Measurements from ENCODE around the gene CROCC2.

CROCC2 gene

DNA sequence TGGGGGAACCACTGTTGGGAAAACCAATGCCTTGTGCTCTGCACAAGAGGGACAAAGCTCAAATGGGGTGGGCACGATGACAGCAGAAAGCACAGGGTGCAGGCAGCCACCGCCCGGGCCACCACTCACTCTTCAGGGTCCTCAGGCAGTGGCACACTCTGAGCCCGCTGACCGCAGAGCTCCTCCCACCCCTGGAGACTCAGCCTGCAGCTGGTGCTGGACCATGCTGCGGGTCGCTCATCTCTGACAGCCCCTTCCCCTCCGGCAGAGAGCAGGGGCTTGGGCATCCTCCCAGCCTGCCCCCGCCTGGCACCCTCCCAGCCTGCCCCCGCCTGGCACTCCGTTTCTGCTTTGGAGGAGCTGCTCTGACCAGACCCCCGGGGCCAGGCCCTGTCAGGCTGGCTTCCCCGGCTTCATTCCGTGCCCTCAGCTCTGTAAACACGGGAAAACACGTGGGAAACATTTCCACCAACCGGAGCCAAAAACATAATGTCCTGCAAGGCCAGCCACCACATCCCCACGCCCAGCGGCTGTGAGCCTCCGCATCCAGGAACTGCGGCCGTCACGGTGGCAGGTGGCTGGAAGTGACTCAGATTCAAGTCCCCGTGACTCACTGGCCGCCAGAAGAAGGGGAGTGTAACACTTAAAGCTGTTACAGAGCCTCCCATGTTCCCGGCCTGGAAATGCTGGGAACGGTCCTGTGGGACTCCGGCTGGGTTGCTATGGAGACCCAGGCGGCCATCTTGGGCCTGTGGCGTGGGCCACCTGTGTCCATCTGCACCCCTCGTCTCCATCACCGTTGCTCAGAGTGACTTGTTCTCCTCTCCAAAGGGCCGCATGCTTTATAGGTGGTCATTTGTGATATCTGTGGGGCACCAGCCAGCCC, 85.5 kb downstream of the CROCC2 start:
- DNase-seq: peak in 1 of 2 experiments; percentile 16

DNA sequence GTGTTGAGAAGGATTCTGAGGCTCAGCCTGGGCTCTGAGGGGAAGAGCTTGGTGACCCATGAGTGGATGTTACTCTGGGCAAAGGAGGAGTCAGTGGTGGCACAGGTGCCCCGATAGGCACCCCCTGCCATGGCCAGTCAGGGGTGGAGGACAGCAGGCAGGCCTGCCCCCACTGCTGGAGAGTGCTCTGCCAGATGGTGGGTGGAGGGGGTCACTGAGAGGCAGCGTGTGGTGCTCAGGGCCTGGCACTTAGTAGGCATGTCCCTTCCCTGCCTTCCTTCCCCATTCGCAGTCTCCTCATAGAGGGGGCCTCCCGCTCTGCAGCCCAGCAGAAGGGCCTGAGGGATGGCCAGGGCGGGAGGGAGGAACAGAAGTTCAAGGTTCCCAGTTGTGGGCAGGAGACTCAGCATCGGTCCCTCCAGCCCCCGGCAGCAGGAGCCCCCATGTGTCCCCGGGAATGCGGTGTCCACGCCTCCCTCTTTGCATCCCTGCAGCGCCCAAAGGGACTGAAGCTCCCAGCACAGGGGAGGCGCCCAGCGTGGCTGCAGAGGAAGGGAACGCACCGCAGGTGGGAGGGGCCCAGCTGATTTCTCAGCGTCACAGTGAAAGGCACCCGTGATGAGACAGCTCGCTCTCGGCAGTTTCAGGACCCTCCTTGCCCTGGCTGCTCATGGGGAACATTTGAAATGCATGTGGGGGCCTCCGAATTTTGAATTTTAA, 86.6 kb downstream of the CROCC2 start:
- DNase-seq: no peak

DNA sequence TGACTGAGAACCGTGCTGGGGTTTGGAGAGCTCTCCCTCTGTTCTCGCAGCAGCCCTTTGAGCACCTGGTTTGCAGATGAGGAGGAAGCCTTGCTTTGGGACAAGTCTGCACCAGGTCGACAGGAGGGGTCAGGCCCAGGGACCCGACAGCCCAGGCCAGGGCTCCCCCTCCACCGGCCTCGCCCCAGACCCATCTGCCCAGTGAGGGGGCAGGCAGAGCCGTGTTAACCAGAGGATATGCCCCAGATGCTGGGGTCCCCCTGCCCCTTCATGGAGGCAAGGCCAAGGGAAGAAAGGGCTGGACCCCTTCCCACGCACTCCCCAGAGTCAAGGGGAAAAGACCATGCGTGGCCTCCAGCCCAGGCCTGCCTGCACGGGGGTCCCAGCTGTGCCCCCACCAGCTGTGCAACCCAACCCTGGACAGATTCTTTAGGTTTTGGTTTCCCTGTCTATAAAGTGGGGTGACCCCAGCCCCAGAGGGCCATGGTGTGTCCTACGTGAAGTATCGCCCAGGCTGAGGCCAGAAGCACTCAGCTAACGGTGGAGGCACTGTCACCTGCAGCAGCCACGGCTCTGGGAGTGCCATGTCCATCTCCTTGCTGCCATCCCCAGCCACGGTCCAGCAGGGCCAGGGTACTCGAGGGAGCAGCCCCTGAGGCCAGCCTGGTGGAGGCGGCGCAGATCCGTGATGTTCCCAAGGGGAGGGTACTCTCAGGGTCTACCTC, 87.5 kb downstream of the CROCC2 start:
- no peak for DNase-seq

DNA sequence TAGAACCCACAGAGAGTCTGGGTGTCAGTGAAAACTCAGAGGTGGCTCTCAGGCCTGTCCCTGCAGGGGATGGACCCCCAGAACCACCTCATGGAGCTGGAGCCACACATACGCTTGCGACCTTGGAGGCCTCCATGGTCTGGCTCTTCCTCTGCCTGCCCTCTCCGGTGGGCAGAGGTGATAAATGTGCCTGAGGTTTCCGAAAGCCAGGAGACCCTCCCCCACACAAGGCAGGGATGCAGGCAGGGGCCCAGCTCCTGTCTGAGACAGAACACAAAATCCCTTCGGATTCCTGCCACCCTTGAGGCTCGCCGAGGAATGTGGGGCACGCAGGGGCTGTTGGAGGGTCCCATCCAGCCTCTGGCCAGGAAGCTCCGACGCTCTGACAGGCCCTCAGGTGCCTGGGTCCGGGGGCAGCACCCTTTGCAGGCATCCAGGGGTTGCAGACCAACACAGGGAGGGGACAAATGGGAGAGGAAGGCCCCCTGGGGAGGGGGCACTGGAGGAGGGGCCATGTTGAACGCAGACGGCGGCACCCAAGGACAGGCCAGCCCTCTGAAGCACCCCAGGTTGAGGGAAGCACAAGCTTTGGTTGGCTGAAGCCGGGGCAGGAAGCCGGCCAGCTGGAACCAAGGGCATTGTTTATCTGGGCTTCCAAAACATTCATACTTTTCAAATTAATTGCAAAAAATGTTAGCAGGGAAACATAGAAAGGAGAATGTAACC, 88.2 kb downstream of the CROCC2 start:
- DNase-seq: no peak

DNA sequence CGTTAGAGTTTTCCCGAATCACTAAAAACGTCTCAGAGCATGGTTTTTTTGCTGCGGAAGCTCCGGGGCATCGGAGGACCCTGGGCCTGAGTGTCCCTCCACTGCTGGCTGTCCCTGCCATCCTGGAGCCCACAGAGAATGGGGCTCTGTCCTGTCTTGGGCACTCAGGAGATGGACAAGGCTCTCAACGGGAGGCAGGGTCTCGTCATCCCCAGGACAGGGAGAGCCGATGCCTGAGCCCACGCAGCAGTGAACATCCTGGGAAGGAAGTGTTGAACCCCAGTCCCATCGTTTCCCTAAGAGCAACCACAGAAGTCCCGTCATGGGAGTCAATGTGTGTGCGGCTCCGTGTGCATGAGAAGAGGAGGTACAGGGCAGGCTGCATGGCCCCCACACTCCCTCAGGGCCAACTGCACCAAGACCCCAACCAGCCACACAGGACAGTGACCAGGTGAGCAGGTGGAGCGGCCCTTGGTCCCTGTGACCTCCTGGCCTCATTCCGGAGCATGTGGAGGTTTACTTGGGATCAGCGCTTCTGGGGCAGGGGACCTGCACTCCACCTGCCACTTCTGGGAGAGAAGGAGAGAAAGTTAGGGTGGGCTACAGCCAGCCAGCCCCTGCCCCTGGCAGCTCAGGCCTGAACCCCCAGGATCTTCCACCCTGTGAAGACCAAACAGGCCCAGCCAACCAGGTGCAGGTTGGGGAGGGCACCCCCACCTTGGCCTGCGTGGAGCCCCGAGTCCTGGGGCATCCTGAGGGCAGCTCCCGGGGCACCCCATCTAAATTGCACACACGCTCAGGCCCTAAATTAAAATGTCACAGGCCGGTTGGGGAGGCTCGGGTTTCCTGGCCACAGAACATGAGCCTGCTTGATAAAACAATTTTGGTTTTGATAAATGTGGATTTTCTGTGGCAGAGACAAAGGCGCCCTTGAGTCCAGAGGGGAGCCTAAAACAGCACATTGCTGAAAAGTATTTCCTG, 89.2 kb downstream of the CROCC2 start:
- DNase-seq: no peak

DNA sequence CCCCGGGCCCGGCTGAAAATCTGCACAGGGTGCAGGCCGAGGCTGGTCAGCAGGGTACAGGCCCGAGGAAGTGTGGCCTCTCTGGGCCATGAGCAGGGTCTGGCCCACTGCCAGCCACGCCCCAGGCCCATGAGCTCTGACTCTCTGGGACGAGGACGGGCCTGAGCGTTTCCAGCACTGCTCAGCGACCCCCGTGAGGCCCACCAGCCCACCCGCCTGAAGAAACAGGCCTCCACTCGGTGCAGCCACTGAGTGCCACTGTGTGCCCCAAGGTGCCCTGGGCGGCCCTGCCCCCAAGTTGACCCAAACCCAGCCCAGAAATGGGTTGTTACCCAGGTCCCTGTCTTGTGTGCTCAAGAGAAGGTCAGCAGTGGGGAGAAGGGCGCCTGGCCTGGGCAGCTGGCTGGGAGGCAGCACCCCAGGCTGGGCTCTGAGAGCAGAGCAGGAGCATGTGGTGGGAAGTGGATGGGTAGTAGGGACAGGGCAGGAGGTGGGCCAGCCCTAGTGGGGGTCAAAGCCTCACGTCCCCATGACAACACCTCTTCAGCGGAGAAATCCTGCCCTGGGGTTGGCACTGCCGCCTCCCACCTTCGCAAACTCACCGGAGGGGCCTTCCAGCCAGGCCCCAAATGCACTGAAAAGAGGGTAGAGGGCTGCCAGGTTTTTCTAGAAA, 90.2 kb downstream of the CROCC2 start:
- DNase-seq: no peak

DNA sequence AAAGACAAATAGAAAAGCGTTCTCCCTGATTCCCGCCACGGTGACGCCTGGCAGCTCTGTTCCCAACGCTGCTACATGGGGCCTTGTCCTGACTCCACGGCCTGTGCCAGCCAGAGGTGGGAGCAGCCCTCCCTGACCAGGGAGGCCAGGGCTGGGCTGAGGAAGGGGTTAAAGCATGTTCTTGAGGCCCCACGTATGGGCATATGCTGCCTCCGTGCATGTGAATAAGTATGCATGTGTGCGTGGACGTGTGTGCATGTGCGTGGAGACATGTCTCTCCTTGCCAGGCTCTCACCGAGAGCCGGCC, 90.7 kb downstream of the CROCC2 start:
- no peak for DNase-seq

DNA sequence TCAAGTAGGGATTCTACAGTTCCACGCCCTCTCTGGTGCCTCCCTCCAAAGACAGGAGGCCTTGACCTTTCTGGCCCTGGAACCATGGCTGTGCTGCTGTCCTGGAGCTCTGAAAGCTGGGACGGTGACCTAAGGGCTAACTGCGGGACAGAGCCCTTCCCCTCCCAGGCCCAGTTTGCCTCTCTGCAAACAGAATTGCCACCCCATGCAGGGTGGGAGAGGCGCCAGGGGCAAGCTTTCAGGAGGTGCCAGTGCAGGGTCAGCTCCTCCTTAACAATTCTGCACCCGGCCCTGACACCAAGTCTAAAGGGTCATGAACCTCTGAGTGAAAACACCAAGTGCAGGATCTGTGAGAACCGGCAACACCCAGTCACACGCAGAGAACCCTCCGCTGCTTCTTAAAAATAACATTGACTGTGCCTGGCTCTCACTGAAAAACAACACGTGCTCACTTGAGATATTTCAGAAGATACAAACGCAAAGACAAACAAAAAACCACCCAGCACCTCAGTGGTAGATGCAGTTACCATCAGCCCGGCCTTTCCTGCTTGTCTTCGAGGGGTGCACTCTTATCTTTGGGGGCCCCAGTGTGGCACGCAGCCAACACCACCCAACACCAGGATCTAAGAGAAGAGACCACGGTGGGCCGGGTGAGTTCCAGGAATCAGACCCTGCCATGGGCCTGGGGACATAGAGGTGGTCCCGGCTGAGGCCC, 91.2 kb downstream of the CROCC2 start:
- no peak for DNase-seq

DNA sequence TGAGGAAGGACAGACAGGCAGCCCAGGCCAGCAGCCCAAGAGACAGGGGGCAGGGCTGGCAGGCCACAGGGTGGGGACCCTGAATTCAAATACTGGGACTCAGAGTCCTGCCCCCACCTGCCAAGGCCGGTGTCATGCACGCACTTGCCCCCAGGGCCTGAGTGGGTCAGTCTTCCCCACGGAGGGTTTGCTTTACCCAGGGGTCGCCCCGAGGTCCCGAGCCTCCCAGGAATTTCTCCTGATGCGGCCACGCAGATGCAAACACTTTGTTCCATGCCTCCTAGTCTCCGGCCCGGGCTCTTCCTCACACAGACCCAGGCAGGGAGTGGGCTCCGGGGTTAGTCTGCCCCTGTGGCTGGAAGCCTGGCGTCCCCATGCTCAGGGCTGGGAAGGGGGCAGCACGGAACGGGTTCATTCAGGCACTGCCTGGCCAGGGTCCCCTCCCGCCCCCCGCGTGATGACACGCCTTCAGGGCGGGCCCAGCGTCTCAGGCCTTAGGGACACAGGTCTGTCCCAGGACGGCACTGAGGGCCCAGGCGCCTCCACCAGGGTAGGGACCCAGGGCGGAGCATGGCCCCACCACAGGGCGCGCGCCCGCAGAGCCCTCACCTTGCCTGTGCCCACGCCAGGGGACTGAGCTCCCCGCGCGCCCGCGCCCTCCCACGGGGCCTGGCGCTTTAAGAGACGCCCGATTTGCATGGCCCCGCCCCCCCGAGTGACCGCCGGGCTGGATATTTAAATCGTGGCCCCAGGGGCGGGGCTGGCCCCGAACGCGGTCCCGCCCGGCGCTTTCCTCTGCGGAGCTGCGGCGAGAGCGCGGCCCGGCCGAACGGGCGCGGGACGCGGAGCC, 91.9 kb downstream of the CROCC2 start, which contains the start of gene SNED1:
TSS of gene SNED1 (plus strand) at position 763 of the 850 bp plus-strand sequence. CDS start 220 bp downstream, outside the sequence.
- peak in 1 of 2 experiments; percentile 31 for DNase-seq

DNA sequence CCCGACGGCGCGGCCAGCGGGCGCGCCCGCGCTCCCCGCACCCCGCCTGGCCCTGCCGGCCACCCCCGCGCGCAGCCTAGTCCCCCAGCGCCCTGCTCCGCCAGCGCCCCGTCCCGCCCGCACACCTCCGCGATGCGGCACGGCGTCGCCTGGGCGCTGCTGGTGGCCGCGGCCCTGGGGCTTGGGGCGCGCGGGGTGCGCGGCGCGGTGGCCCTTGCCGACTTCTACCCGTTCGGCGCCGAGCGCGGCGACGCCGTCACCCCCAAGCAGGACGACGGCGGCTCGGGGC, 92.5 kb downstream of the CROCC2 start:
- DNase-seq: no peak

DNA sequence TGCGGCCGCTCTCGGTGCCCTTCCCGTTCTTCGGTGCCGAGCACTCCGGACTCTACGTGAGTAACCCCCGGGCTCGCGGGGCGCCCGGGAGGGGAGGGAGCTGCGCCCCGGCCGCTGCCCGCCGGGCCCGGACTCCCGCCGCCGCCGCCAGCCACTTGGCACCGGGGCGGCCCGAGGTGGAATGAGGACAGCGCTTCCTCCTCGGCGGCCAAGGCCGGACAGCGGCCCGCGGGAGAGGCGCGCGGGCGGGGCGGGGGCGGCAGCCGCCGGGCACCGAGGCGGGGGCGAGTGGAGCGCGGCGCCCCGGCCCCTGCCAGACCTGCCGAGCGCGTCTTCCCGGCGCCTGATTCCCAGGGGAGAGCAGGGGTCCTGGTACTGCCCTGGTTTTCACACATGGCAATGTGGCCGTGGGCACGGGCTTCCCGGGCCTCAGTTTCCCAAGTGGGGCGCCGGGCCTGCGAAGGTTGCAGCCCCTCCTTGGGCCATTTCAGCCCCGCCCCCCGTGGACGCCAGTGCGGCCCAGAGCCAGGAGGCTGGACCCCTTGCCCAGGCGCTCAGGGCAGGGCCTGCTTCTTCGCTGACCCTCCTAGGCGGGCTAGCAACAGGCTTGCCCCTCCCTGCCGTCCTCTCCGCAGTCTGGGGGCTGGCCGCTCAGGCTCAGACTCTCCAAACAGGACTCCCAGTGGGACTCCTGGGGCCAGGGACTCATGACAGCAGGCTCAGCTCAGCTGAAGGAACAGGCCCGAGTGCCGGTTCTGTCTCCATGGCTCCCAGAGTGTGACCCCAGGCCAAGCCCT, 93.1 kb downstream of the CROCC2 start:
- DNase-seq: no peak

DNA sequence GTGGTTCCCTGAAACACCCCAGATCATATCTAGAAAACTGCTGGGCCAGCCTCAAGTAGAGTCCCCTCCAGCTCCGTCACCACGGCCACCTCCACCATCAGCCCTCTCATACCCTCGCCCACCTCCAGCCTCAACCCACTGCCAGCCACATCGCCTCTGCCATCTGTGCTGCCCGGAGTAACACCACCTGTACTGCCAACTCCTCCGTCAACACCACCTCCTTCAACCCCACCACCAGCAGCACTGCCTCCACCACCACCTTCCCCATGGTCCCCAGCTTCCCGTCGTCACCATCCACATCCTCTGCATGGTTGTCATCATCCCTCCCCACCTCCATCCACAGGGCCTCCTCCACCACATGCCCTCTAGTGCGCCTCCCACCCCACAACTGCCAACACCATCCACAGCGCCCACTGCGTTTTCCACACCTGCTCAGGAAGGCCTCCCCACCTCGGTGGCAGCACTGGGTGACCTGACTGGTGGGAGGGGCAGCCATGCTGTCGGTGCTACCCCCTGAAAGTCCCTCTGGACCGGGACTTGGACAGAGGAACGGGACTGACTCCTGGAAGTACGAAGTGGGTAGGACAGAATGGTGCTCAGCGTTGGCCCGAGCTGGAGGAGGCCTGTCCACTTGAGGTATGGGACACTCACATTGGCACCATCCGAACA, 93.9 kb downstream of the CROCC2 start:
- no peak for DNase-seq

DNA sequence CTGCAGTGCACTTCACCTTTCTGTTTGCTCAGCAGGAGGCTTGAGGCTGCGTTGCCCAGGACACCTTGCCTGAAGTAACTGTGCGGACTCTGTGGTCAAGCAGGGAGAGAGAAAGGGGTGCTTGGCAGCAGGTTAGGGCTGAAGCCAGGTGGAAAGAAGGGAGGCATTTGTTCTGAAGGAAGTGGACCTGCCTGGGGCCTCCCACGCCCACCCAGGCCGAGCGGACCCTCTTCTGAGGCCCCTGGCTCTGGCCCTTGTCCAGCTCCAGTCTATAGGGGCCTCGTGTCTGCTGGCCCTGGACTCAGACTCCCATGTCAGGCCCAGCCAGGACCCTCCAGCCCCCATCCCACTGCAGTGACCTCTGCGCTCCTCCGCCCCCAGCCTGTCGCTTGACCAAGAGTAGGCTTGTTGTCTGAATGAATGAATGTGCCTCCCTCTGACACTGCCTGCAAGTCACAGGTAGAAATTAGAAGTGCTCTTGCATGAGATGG, 94.7 kb downstream of the CROCC2 start:
- no peak for DNase-seq

DNA sequence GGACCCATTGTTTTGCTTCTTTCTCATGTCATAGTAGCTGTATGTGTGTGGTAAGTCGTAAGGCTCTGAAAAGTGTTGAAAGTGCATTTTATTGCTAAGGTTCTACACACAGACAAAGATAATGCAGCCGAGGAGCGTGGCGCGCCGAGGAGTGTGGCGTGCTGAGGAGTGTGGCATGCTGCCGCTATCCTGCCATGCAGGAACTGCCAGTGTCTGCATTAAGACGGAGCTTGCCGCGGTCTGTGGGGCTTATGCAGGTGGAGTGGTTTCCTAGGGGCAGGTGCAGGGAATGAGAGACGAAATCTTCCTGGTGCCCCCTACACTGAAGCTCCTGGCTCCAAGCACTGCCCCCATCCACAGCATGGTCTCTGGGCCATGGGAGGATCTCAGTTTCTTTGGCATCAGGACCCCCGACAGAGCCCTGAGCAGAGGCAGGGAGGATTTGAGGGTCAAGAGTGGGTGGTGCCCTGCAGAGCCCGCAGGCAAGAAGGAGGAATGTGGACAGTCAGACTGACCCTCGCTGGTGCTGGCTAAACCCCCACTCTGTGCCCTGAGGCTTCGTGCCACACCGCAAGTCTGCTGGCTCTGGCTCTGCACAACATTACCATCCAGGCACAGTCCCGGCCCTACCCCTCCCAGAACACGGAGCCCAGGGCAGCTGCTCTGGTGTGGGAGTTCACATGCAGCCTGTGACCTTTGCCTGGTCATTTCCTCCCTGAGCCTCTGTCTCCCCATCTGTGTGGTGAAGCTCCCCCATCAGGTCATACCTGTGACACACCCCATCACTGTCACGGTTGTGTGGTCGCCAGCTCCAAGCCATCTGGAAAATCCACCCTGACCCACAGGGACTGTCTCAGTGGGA, 95.5 kb downstream of the CROCC2 start:
- DNase-seq: no peak

DNA sequence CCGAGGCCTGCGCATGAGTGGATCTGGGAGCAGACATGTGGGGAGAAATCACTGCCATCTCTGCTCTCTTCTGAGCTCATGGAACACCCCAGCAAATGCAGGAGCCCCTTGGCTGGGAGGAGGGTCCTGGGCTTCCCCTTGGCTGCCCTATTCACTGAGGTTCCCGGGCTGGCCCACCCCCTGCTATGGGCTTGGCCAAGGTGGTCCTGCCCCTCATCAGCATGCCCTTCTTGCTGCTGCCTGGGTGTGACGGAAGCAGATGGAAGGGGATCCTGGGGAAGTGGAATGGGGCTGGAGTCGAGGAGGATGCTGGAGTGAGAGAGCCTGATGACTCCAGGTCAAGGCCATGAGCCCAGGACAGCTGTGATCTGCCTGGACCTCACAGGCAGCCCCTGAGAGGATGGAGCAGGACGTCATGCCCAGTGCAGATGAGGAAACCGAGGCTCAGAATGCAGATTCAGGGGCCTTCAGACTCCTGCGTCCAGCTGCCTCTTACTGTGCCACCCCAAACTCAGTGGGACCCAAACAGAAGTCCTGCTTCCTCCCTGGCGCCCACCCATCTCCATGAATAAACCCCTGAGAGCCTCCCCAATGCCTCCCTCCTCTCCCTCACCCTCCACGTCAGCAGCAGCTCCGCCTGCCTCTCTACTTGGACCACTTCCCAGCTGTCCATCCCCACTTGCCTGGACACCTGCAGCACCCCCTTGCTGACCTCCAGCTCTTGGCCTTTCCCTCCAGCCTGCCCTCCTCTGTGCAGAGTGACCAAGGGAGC, 96.3 kb downstream of the CROCC2 start:
- no peak for DNase-seq

DNA sequence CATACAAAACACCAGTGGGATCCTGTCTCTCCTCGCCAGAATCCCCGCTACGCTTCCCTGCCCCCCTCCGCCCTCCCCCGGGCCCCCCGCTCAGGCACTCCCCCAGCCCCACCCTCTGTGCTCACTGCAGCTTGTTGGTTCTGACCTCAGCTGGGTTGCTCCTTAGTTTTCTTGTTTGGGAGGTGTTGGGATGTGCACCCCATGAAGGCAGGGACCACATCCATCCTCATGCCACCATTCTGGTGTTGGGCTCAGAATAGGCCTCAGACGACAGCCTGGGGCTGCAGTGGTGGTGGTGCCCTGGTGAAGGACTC, 96.9 kb downstream of the CROCC2 start:
- DNase-seq: no peak
